Large intestine (tissue), 3 donors: ENCODE results near the gene PTPN14. TPM values are rescaled to one million over a fixed set of nuclear protein-coding genes. Genes with fewer than 3 reads are reported as not detected.

Source experiments
- DNase-seq, 2 donors: peaks; one replicate each; pipeline versions ENCODE4 v3.0.0 to v3.0.0-alpha.2; 2013
- H3K27ac ChIP-seq: one replicate; pipeline ENCODE4 v1.5.1; 2013; ENCODE audit warnings: low read length
- H3K27me3 ChIP-seq: 2 replicates; pipeline ENCODE4 v1.6.1; 2013; ENCODE audit warnings: low read length; ENCODE audit not compliant: control insufficient read depth, insufficient read depth
- H3K36me3 ChIP-seq: 2 replicates; pipeline ENCODE4 v1.6.1; 2013; ENCODE audit warnings: low read length; ENCODE audit not compliant: control insufficient read depth, insufficient read depth
- H3K4me1 ChIP-seq: one replicate; pipeline ENCODE4 v1.6.1; 2013; ENCODE audit warnings: low read length; ENCODE audit not compliant: control insufficient read depth, insufficient read depth
- H3K4me3 ChIP-seq: one replicate; pipeline ENCODE4 v1.5.1; 2013; ENCODE audit warnings: low read length
- H3K9me3 ChIP-seq: one replicate; pipeline ENCODE4 v1.6.1; 2013; ENCODE audit warnings: mild to moderate bottlenecking, low read depth, low read length, moderate library complexity; ENCODE audit not compliant: control insufficient read depth
- WGBS: methylation state at CpG from one replicate; pipeline ENCODE4 v1.1.5; 2013; ENCODE audit warnings: low lambda C conversion rate; ENCODE audit not compliant: insufficient coverage; 5-methylcytosine and 5-hydroxymethylcytosine counted together
- polyA plus RNA-seq: library from polyadenylated mRNA; unstranded; fragments of 120-200 nt; gene quantifications from one replicate; pipeline ENCODE4 v1.2.1, GENCODE V29; 2013

The PTPN14 gene
- polyA plus RNA-seq, 1 donor, result 10.2 TPM

DNA sequence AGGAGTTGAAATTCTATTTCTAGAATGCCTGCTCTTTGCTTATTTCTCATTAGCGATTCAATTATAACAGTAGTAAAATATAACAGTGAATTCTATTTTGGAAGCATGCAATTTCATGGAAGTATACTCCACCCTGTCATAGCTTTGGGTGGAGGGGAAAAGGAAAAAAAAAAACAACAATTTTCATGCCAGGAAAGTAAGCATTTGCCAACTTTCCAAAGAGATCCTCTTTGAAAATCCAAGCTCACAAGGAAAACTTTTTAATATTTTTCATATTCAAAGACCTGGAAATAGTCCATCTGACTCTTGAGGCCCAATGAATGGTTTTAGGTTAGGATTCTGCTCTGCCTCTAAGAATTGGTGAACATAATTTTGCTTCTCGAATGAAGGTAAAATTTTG is 134.5 kb downstream of the PTPN14 start:
- Histone ChIP-seq H3K4me3 (no peak overlapping the region), H3K4me1 (no peaks in the 10 kb centered on the region), H3K36me3 (no peaks in the 10 kb centered on the region), H3K9me3 (no peaks in the 10 kb centered on the region), H3K27ac (no peak overlapping the region), H3K27me3 (no peaks in the 10 kb centered on the region)
- 100% methylated on average over 1 of the region's 2 CpGs for WGBS
- no peak for DNase-seq

DNA sequence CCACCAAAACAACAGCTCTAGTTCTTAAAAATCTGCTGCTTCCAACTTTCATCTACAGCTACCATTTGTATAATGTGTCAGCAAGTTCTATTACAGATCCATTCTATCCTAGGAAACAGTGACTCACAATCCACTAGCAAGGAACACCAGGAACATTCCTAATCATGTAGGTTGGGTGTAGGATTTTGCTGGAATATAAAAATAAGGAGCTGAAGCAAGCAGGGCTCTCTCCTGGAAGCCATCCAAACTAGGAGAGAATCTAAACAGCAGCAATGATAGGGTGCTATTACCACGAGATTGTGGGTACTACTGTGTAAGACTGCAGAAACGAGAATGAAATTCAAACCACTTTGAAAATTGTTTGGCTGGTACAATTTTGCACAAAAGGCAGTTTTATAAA is 135.0 kb downstream of the PTPN14 start:
- Histone ChIP-seq H3K27ac (no peak overlapping the region), H3K9me3 (no peaks in the 10 kb centered on the region), H3K27me3 (no peaks in the 10 kb centered on the region), H3K4me3 (no peak overlapping the region), H3K36me3 (no peaks in the 10 kb centered on the region), H3K4me1 (no peaks in the 10 kb centered on the region)
- WGBS, result 60% methylated on average over 1 of the region's 2 CpGs
- DNase-seq, result no peak

DNA sequence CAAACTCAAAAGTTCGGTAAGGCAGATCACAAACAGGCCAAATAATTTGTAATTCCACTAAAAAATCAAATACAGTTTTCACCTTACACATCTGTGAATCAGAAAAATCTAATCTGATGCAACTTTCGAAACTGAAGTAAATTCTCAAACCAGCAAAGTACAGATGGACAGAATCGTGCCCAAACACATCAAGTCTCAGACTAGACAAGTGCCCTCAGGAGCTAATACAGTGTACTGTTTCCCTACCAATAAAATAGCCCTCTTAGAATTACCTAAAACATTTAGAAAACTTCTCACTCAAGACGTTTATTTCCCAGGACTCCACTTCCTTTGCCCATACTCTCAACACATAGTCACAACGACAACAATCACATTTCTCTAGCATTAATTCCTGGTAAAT is 136.3 kb downstream of the PTPN14 start:
- no peaks in the 10 kb centered on the region for H3K4me1 ChIP-seq
- 100% methylated on average over 1 of the region's 5 CpGs for WGBS
- H3K27ac ChIP-seq, result no peak overlapping the region

GRCh38 chr1:214414691-214415090 is 136.7 kb downstream of the PTPN14 start:
- no peaks in the 10 kb centered on the region for H3K4me1 ChIP-seq
- no peaks in the 10 kb centered on the region for H3K9me3 ChIP-seq
- no peak overlapping the region for H3K4me3 ChIP-seq
- no peak for DNase-seq
- 76% methylated on average over 2 of the region's 4 CpGs for WGBS
- no peak overlapping the region for H3K27ac ChIP-seq
- H3K27me3 ChIP-seq, result no peaks in the 10 kb centered on the region
- no peaks in the 10 kb centered on the region for H3K36me3 ChIP-seq

More for the DNA sequence above, 136.3 kb downstream of the PTPN14 start:
- Histone ChIP-seq H3K9me3 (no peaks in the 10 kb centered on the region), H3K36me3 (no peaks in the 10 kb centered on the region), H3K4me3 (no peak overlapping the region), H3K27me3 (no peaks in the 10 kb centered on the region)
- DNase-seq, result no peak

GRCh38 chr1:214413315-214413714 is 138.1 kb downstream of the PTPN14 start:
- Histone ChIP-seq H3K4me1 (no peaks in the 10 kb centered on the region), H3K36me3 (no peaks in the 10 kb centered on the region), H3K9me3 (no peaks in the 10 kb centered on the region), H3K27ac (no peak overlapping the region), H3K4me3 (no peak overlapping the region), H3K27me3 (no peaks in the 10 kb centered on the region)
- no peak for DNase-seq

GRCh38 chr1:214404571-214405213 is 146.7 kb downstream of the PTPN14 start:
- WGBS, result no CpG with 5 or more reads among the region's 9 CpGs
- no peaks in the 10 kb centered on the region for H3K4me1 ChIP-seq
- H3K36me3 ChIP-seq, result peaks cover 18% of the 10 kb centered on the region
- no peaks in the 10 kb centered on the region for H3K27me3 ChIP-seq
- no peak overlapping the region for H3K4me3 ChIP-seq
- DNase-seq, result no peak
- H3K27ac ChIP-seq, result no peak overlapping the region
- H3K9me3 ChIP-seq, result no peaks in the 10 kb centered on the region

- DNase-seq, result no peak
- H3K36me3 ChIP-seq, result peaks cover 18% of the 10 kb centered on the region
- WGBS, result 78% methylated on average over 4 of the region's 4 CpGs
- no peak overlapping the region for H3K4me3 ChIP-seq
- no peak overlapping the region for H3K27ac ChIP-seq
- H3K4me1 ChIP-seq, result no peaks in the 10 kb centered on the region
- no peaks in the 10 kb centered on the region for H3K27me3 ChIP-seq
- H3K9me3 ChIP-seq, result no peaks in the 10 kb centered on the region
Measured at GRCh38 chr1:214404154-214404553, 147.2 kb downstream of the PTPN14 start.

DNA sequence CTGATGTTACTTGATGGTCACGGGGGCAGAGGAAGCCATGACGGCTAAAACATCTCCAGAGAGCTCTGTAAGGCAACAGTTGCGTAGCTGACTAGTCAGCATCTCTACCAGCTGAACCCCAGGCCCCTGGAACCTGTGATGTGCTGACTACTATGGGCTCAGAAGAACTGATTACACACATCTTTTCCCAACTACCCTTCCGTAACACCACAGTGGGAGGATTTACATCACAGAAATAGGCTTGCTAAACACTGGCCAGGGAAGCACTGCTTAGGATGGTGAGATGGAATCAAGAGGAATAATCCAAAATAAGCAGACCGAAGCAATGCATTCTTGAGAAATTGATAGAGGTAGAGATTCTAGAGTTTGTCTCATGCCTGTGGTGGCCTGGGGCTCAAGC is 148.0 kb downstream of the PTPN14 start:
- Histone ChIP-seq H3K4me3 (no peak overlapping the region), H3K4me1 (no peaks in the 10 kb centered on the region), H3K27ac (no peak overlapping the region), H3K9me3 (no peaks in the 10 kb centered on the region), H3K27me3 (no peaks in the 10 kb centered on the region), H3K36me3 (peaks cover 20% of the 10 kb centered on the region)
- no peak for DNase-seq
- no CpG with 5 or more reads among the region's 5 CpGs for WGBS

DNA sequence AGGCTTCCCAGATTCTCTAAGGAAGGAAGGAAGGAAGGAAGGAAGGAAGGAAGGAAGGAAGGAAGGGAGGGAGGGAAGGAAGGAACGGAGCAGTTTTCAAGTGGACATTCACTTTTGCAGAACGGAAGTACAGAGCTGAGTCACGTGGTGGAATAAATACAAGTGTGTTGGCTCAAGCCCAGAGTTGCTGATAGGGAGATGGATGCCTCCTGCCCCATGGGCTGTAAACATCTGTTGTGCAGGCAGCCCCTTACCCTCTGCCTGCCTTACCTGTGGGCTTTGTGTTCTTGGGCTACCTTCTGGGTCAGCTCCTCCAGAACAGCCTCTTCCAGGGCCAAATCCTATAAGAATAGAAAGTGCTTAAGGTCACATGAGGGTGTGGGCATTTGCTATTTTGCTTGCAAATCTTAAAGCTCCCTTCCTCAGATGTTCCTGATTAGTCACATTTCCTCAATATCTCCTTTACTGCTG is 148.8 kb downstream of the PTPN14 start:
- Histone ChIP-seq H3K9me3 (no peaks in the 10 kb centered on the region), H3K27me3 (no peaks in the 10 kb centered on the region), H3K27ac (no peak overlapping the region), H3K4me1 (no peaks in the 10 kb centered on the region), H3K36me3 (peaks cover 20% of the 10 kb centered on the region), H3K4me3 (no peak overlapping the region)
- DNase-seq, result no peak
- WGBS, result no CpG with 5 or more reads among the region's 3 CpGs

DNA sequence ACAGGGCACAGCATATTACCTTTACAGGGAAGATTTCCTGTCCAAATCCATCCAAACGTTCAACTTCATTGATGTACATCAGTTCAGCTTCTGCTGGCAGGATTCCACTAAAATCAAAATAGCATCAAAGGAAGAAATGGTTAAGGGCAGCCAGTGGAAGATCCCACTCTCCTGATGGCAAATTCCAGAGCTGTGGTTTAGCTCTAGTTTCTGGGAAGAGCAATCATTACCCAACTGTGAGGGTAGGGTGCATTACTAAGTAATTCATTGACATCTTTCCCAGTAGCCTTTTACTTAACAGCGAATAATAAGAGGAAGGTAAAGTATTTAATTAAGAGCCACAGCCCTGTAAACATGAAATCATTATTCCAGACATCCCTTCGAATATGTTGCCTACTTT is 149.7 kb downstream of the PTPN14 start:
- H3K27ac ChIP-seq, result no peak overlapping the region
- no peaks in the 10 kb centered on the region for H3K9me3 ChIP-seq
- DNase-seq, result no peak
- no peaks in the 10 kb centered on the region for H3K4me1 ChIP-seq
- H3K36me3 ChIP-seq, result peaks cover 22% of the 10 kb centered on the region
- H3K4me3 ChIP-seq, result no peak overlapping the region
- H3K27me3 ChIP-seq, result no peaks in the 10 kb centered on the region
- WGBS, result no CpG with 5 or more reads among the region's 3 CpGs

GRCh38 chr1:214400131-214400530 is 151.3 kb downstream of the PTPN14 start:
- H3K4me3 ChIP-seq, result no peak overlapping the region
- no peaks in the 10 kb centered on the region for H3K4me1 ChIP-seq
- DNase-seq, result no peak
- WGBS, result 90% methylated on average over 2 of the region's 3 CpGs
- no peaks in the 10 kb centered on the region for H3K9me3 ChIP-seq
- H3K27ac ChIP-seq, result no peak overlapping the region
- peaks cover 29% of the 10 kb centered on the region for H3K36me3 ChIP-seq
- H3K27me3 ChIP-seq, result no peaks in the 10 kb centered on the region
